HepG2 (cell line): ENCODE measurements around the gene TECTA.

Experiments
- HCFC1 ChIP-seq: fragments of 150-350 bp; IDR thresholded peaks from 2 replicates; pipeline ENCODE4 v1.6.1; 2014; ENCODE audit warnings: low read depth, low read length
- MYNN ChIP-seq: sonication (generic); formaldehyde crosslinking; IDR thresholded peaks from 2 replicates; pipeline ENCODE4 v1.4.0; 2020; ENCODE audit warnings: mild to moderate bottlenecking, low read depth, missing genetic modification reagents
- SIN3A ChIP-seq: IDR thresholded peaks from 2 replicates; pipeline ENCODE4 v1.6.1; 2011; ENCODE audit warnings: low read depth, mild to moderate bottlenecking, control low read depth, low read length, borderline replicate concordance
- SP1 ChIP-seq, 2 experiments: fragments of 450-650 bp in 1 of 2; sonication (generic) in 1 of 2; formaldehyde crosslinking in 1 of 2; IDR thresholded peaks; 2 replicates each; pipeline versions ENCODE4 v1.4.0 to v1.6.1; 2016 to 2020; ENCODE audit warnings: missing genetic modification reagents in 1 of 2
- U2AF2 ChIP-seq: fragments of 200-400 bp; formaldehyde crosslinking; IDR thresholded peaks from 2 replicates; pipeline ENCODE4 v1.6.1; 2017; ENCODE audit warnings: low read depth, mild to moderate bottlenecking, low read length
- ZNF121 ChIP-seq: sonication (generic); formaldehyde crosslinking; IDR thresholded peaks from 2 replicates; pipeline ENCODE4 v1.5.0; 2020; ENCODE audit warnings: mild to moderate bottlenecking, missing genetic modification reagents
- ZNF225 ChIP-seq: sonication (generic); formaldehyde crosslinking; IDR thresholded peaks from 2 replicates; pipeline ENCODE4 v1.4.0; 2020; ENCODE audit warnings: mild to moderate bottlenecking, missing genetic modification reagents
- ZNF3 ChIP-seq: IDR thresholded peaks from 2 replicates; pipeline ENCODE4 v1.7.0; 2017; ENCODE audit warnings: inconsistent platforms
- TF ChIP-seq, protein P1 (sequence below): sonication (generic); formaldehyde crosslinking; IDR thresholded peaks from 2 replicates; pipeline ENCODE4 v1.4.0; 2020; ENCODE audit warnings: missing genetic modification reagents, low read depth, mild to moderate bottlenecking, borderline replicate concordance
- TF ChIP-seq, protein P2 (sequence below): sonication (generic); formaldehyde crosslinking; IDR thresholded peaks from 2 replicates; pipeline ENCODE4 v1.5.0; 2020; ENCODE audit warnings: mild to moderate bottlenecking, missing genetic modification reagents, moderate library complexity

DNA sequence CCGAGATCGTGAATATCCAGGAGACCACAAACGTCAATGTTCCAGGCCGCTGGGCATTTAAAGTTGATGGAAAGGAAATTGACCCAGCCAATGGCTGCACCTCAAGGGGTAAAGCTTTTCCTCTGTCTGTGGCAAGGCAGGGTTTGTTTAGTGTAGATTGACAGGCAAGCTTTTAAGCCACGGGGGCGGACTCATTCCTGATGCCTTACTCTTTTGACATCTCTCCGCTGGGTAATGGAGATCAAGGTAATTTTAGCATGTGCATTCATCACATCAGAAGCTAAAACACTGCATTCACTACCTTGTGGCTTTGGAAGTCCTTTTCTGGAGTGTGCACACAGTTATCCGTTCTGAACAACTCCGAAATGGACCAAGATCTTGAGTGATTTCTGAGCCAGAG is 12.6 kb downstream of the TECTA start:
- TF ChIP-seq ZNF225 (no peak), HCFC1 (no peak), SIN3A (no peak), ZNF3 (no peak), SP1 (IDR thresholded peaks at IDR 0.05) (no peak), SP1 (CRISPR knock-in tag; IDR thresholded peaks at IDR 0.05) (no peak), ZNF121 (CRISPR knock-in tag) (no peak), U2AF2 (no peak), MYNN (CRISPR knock-in tag) (no peak)
- TF ChIP-seq, protein P1, sequence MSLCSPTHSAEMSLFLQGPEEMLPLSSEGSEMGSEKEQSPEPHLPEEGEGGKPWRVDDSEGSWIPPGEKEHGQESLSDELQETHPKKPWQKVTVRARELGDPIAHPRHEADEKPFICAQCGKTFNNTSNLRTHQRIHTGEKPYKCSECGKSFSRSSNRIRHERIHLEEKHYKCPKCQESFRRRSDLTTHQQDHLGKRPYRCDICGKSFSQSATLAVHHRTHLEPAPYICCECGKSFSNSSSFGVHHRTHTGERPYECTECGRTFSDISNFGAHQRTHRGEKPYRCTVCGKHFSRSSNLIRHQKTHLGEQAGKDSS (CRISPR knock-in tag): no peak
- TF ChIP-seq, protein P2, sequence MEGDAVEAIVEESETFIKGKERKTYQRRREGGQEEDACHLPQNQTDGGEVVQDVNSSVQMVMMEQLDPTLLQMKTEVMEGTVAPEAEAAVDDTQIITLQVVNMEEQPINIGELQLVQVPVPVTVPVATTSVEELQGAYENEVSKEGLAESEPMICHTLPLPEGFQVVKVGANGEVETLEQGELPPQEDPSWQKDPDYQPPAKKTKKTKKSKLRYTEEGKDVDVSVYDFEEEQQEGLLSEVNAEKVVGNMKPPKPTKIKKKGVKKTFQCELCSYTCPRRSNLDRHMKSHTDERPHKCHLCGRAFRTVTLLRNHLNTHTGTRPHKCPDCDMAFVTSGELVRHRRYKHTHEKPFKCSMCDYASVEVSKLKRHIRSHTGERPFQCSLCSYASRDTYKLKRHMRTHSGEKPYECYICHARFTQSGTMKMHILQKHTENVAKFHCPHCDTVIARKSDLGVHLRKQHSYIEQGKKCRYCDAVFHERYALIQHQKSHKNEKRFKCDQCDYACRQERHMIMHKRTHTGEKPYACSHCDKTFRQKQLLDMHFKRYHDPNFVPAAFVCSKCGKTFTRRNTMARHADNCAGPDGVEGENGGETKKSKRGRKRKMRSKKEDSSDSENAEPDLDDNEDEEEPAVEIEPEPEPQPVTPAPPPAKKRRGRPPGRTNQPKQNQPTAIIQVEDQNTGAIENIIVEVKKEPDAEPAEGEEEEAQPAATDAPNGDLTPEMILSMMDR (CRISPR knock-in tag): no peak
